ENCODE measurements around the gene PPP1R27.

The PPP1R27 gene, protein sequence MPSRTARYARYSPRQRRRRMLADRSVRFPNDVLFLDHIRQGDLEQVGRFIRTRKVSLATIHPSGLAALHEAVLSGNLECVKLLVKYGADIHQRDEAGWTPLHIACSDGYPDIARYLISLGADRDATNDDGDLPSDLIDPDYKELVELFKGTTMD
- long read RNA-seq, donor 1, partial matches to known transcripts, result 0 of 1 reads
- long read RNA-seq, donor 1, other reads (novel, unspliced or antisense), result 0 of 1 reads
- long read RNA-seq, donor 2, result 0 reads
- long read RNA-seq, donor 3, result 0 reads
- long read RNA-seq, donor 4, result 0 reads
- long read RNA-seq, donor 5, result 0 reads
- long read RNA-seq, donor 6, result 0 reads
- long read RNA-seq, donor 7, result 0 reads
- long read RNA-seq, donor 8, result 0 reads

- DNase-seq, result no peak
Observed at GRCh38 chr17:81834831-81835267, at the start of gene PPP1R27. Gene PPP1R27 (minus strand): TSS chr17:81835050. CDS start chr17:81834953, 97 bp downstream.

- DNase-seq, result no peak
Observed at GRCh38 chr17:81884520-81884919, 49.7 kb upstream of the PPP1R27 start.

GRCh38 chr17:81879121-81879520, 44.3 kb upstream of the PPP1R27 start:
- DNase-seq, result no peak

DNA sequence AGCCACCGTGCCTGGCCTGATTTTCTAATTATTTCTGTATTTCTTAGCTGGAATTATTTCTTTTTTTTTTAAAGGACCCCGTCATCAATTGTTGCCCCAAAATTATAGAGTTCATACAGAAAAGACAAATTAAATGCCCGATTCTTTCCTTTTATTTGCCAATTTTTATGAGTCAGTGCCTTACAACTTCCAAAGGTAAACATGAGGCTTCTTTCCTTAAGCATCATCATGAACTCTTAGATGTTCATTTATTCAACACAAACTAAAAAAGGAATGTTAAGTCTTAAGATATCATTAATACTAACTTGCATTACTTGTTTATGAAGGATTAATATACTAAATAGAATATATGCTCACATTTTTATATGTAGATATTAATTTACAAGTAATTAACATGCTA, 43.4 kb upstream of the PPP1R27 start:
- DNase-seq, result no peak

DNA sequence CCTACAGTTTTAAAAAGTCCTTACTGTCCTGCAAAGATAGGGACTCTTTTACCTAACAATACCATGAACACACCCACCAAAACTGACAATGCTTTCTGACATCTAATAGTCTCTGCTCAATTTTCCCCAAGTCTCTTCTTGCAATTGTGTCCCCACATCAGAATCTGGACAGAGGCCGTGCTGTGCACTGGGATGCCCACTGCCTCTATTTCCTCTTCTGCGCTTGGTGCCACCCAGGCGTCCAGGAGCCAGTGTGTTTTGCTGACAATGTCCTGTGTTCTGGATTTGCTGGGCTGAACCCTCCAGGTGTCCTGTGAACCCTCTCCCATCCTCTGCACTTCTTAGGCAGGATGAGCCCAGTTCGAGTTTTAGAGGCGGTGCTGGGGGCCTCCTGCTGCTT, 42.7 kb upstream of the PPP1R27 start:
- no peak for DNase-seq

- DNase-seq, result peak; percentile 91
Observed at GRCh38 chr17:81871387-81872230, 36.8 kb upstream of the PPP1R27 start.

GRCh38 chr17:81870981-81871386, 36.1 kb upstream of the PPP1R27 start, which contains the start of gene ARHGDIA:
Gene ARHGDIA (minus strand): TSS chr17:81871337. CDS start chr17:81869930, 1,407 bp downstream.
- no peak for DNase-seq

GRCh38 chr17:81870131-81870980, 35.5 kb upstream of the PPP1R27 start:
- peak; percentile 75 for DNase-seq

DNA sequence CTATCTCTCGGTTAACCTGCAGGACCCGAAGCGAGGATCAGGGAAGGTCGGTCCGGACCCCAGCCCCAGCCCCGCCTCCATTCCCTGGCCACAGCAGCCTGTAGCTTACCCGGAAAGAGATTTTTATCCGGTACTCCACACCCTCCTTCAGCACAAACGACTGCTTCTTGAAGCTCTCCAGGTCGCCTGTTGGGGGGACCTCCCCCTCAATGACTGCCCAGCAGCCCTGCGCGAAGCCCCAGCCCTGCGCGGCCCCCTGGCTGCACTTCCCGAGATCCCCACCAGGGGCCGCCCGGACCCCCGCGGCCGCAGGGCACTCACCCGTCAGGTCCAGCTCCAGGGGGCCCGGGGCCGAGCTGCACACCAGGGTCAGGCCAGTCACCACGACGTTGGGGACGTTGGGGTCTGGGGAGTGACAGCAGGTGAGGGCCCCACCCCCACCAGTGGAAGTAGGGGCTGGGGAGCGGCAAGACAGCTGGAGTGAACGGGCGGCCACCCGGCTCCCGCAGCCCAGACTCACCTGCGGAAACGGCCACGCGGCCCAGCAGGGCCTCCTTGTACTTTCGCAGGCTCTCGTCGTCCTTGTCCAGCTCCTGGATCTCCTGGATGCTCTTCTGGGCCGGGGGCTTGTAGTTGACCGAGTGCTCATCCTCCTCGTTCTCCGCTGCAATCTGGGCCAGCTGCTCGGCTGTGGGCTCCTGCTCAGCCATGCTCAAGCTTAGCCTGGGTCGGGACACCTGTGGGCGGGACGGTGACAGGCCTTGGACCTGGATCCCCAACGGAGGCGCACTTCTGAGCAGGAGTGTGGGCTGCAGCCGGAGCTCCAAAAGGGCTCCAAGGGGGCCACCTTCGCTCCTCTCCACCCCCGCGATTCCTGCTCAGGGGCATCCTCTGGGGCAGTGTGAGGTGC, 34.6 kb upstream of the PPP1R27 start:
- DNase-seq, result peak; percentile 80

DNA sequence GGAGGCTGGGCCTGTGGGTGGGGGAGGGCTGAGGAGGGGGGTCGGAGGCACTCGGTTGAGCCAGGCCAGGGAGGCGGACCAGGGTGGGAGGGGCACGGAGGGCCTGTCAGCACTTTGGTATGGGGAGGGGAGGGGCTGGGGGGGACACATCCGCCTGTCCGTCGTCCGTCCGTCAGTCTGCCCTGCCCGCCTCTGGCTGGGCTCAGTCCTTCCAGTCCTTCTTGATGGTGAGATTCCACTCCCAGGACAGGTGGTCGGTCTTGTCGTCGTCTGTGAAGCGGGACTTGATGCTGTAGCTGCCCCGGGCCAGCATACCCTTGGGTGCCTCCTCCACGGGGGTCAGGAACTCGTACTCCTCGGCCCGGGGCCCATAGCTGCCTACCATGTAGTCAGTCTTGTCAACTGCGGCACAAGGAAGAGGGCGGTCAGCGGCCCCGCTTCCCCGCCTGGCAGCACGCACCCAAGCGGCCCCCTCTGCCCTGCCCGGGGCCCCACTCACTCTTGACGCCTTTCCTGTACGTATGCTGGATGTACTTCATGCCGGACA, 33.9 kb upstream of the PPP1R27 start:
- no peak for DNase-seq

- DNase-seq, result no peak
Observed at GRCh38 chr17:81867991-81868673, 33.3 kb upstream of the PPP1R27 start.

DNA sequence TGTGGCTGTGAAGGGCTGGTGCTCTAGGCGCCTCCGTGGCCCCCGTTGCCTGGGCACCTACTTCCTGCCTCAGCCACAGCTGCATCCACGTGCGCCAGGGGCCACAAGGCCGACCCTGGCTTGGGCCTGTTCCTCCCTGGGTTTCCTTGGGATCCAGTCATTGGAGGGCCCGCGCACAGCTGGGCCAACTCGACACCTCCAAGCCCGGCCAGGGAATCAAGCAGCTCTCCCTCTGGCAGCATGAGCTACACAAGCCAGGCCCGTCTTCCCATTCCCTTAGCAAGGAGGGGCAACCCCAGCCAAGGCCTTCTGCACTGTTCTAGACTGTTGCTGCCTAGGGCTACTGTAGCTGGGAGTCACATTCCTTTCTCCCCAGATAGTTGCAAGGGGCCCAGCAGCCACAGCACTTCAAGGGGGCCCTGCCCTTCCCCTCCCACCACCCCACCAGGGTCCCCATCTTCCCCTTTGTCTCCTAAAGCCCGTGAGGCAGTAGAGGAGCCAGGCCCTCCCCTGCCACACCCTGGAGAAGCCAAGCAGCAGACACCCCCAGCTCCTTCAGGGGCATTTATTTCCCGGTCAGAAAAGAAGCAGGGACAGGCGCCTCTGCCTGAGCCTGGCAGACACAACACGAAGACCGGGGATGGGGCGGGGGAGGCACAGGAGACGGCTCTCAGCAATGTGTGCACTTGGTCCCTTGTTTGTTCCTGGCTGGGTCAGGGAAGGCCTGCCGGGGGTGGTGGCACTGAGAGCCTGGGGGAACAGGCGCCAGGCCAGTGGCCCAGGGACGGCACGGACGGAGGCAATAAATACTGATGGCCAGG, 32.5 kb upstream of the PPP1R27 start:
- DNase-seq, result no peak

DNA sequence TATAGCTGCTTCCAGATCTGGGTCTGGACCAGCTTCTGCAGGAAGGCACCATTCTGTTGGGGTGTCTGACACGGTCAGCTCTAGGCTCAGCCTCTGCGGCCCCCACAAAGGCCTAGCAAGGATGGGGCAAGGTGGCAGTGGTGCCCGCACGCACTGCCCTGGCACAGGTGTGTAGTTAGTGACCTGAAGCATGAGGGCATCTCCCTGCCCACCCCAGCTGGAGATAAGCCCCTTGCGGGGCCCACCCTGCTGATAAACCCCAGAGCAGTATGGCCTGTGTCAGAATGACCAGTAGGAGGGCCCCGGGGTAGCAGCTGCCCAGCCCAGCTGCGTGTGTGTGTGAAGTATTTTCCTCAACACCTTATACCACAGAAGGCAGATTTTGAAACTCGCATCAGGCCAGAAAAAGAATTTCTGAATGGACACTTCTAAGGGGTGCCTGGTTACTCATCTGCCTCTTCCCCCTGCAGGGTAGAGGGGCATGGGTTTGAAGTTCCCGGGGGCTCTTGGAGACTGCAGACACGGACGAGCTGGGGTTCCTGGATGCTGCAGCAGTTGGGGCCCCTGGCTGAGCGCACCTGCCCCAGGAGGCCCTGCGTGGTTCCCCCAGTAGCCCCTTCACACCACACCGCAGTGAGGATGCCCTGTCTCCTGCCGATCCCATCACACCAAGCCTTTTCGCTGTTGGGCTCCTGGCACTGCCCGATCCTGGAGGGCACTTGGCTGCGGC, 31.8 kb upstream of the PPP1R27 start:
- no peak for DNase-seq

GRCh38 chr17:81865733-81866439, 31.0 kb upstream of the PPP1R27 start:
- no peak for DNase-seq

GRCh38 chr17:81865358-81865732, 30.5 kb upstream of the PPP1R27 start:
- no peak for DNase-seq

GRCh38 chr17:81863833-81864768, 29.3 kb upstream of the PPP1R27 start:
- DNase-seq, result no peak

Measured in right kidney (tissue), 9 donors.